ENCODE data around the gene CEMIP.

- TF ChIP-seq CTCF (optimal IDR thresholded peaks at IDR 0.05 in 1 of 3, IDR thresholded peaks at IDR 0.05 in 1 of 3, conservative IDR thresholded peaks at IDR 0.05 in 1 of 3; ENCODE audit: extremely low read depth in 1 of 3, insufficient read depth in 2 of 3, low read length in 3 of 3) (no peak), EZH2 (IDR thresholded peaks at IDR 0.05; ENCODE audit: low read length) (no peak)
These were observed 43.8 kb upstream of the CEMIP start for GRCh38 chr15:80735344-80735743.

Measured in keratinocyte (primary cell).